SIG-M5 (cell line): ENCODE measurements around the gene CALHM3.
A peak's percentile ranks its signal among the peaks of the same experiment; 100 is the strongest.
"Not testable (repeated sequence)": the region's sequence is repeated elsewhere in the genome, so short reads cannot be mapped to it uniquely, and the experiment has no call there.

Experiments
- DNase-seq: peaks from one replicate; lab custom pipeline; 2025; lab: John Stamatoyannopoulos, UW

Gene CALHM3

DNA sequence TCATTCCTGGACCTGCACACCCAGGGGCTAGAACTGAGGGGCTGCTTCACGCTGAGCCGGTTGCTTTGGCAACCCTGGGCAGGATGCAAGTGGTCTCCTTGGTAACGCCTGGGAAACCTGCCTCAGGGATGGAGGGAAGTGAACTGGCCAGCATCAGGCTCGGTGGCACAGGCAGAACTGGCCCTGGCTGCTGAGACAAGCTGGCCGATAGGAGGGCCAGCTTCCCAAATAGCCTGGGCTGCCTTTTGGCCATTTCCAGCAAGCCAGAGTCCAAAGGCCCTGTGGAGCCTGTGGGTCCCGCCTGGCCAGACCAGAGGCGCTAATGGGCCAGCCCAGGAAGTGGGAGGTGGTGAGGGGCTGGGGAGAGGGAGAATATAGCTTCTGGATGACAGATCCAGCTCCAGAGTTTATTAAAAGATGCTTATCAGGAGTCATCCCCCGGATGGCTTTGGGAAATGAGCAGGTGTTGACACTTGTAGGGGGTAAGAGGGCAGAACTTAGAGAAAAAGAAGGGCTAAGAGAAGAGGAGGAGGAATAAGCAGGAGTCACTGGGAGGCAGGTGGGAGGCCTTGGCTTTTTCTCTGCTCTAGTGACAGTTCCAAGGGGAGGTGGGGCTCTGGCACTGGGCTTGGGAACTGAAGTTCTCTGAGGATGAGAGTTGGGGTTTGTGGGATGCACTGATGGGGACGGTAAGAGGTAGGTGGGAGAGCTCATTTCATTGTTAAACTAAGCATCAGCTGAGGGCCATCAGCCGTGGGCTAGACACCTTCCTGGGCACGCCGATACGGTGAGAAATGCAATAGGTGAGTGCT, 24.0 kb upstream of the CALHM3 start:
- DNase-seq: no peak

- DNase-seq: no peak
Measured at GRCh38 chr10:103501186-103501585, 22.1 kb upstream of the CALHM3 start.

DNA sequence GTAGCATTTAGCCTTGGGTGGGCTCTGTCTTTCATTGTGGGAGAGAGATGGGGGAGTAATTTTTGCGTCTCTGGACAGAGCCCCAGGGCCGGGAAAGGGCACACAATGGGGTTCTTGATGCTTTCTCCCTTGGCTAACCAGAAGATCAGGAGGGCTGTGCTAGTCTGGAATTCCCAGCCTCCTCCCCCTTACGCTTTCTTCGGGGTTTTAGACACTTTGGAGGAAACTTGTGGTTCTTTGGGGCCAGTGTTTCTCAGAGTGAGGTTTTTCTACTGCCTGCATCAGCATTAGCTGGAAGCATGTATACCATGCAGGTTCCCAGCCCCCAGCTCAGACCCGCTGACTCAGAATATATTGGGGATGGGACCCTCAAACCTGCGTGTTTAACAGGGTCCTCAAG, 21.4 kb upstream of the CALHM3 start:
- DNase-seq: no peak

DNA sequence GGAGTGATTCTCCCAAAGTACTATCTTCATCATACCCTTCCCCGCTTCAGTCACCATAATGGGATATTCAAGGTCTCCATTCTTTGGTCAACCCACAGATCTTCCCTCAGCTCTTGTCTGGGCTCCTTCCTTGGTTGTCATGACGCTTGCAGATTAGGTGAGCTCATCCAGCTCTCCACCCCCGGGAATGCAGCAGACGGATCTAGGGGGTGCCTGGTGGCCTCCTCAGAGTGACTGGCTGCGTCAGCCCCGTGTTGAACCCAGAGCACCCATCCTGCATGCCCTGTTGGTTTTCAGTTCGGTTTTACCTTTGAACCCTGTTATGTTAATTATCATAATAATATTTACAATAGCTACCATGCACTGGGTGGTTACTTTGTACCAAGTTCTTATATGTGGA, 20.8 kb upstream of the CALHM3 start:
- no peak for DNase-seq

DNA sequence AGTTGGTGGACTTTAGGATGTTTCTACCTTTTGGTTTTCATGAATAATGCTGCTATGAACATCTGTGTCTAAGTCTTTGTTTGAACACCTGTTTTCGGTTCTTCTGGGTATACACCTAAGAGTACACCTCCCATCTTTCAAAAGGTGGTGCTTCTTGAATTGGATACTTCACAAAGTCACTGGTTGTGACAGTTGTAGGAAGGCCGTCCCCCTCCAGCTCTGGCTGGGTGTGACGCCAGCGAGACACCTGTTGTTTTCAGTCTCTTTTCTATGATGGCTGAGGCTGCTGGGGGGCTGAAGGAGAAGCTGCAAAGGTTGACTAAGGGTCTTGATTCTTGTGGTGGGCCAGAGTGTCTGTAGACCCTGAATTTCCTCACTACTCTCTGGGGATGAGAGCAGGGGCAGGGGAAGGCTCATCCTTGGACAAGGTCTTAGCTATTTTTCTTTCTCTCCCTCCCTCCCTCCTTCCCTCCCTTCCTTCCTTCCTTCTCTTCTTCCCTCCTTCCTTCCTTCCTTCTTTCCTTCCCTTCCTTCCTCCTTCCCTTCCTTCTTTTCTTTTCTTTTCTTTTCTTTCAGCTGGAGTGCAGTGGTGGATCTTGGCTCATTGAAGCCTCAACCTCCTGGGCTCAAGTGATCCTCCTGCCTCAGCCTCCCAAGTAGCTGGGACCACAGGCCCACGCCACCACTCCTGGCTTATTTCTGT, 20.0 kb upstream of the CALHM3 start:
- no peak for DNase-seq

DNA sequence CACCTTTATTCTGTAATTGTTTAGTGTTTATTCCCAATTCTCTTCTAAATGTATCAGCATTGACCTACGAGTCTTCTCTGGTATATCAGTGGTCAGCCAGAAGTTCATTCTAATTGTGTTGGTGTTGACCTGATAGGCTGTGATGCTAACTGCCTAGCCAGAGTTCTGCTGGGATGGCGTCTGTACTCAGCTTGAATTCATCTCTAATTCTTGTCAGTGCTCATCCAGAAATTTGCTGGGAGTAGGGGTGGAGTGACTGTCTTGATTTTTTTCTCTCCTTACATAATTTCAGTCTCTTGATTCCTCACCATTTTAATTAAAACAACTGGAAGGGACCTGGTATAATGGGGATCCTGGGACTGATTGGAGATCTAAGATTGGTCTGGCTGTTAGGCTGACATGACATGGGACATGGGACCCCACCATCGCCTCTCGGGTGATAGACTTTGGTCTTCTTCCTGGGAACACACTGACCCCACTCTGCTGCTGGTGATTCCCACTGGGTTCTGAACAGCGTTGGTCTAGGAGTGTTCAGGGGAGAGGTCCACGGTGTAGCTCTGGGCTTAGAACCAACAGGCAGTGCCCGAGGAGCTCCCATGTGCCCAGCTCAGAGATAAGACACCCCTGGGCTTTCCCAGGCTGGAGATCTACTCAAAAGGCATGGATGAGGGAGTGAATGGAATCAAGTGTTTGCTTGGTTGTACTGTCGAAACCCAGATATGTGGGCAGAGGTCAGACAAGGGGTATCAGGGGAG, 18.3 kb upstream of the CALHM3 start:
- no peak for DNase-seq

GRCh38 chr10:103495321-103495720, 16.3 kb upstream of the CALHM3 start:
- no peak for DNase-seq

- DNase-seq: no peak
Measured at GRCh38 chr10:103493916-103494877, 15.2 kb upstream of the CALHM3 start.

DNA sequence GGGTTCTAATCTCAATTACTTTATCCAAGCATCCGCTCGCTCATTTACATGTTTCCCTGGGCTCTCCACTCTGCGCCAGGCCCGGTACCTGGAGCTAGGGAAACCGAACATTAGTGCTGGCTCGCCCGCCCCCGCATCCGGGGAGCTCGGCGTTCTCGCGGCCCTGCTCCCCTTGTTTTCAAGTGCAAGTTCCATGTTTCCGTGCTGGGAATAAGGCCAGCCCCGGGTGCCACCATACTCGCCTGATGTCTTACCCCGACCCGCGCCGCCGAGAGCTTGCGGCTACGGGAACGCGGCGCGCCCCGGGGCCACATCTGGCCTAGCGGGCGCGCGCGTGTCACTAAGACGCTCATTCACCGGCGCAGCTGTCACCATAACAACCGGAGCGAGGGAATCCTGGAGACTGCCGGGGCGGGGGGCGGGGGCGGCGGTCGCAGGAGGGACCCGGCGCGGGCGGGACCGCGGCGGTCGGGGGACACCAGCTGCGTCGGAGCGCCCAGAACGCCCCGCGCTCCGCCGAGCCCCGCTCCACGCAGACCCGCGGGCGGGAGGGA, 14.4 kb upstream of the CALHM3 start, which contains the start of gene NEURL1:
Gene NEURL1, plus strand, starts transcription at position 344 of the 554 bp plus-strand sequence. CDS start 683 bp downstream, outside the sequence.
- no peak for DNase-seq

GRCh38 chr10:103492655-103493261, 13.7 kb upstream of the CALHM3 start:
- no peak for DNase-seq

- DNase-seq: no peak
Measured at GRCh38 chr10:103491729-103492364, 12.8 kb upstream of the CALHM3 start.

DNA sequence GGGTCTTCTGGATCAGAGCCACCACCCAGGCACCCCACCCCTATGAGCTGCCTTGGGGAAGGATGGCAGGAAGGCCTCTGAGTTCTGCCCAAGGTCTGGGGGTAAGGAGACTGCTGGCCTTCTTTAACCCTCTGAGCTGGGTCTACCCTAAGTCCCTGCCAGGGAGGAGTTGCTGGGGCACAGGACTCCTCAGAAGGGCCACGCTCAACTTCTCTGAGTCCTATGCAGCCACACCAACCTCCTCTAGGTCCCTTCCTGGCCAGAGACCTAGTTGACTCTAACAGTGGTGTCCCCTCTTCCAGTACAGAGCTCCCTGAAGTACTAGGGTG, 11.9 kb upstream of the CALHM3 start:
- no peak for DNase-seq

- no peak for DNase-seq
Measured at GRCh38 chr10:103487410-103487708, 8.3 kb upstream of the CALHM3 start.

GRCh38 chr10:103486635-103487409, 7.8 kb upstream of the CALHM3 start:
- not testable (repeated sequence) for DNase-seq

DNA sequence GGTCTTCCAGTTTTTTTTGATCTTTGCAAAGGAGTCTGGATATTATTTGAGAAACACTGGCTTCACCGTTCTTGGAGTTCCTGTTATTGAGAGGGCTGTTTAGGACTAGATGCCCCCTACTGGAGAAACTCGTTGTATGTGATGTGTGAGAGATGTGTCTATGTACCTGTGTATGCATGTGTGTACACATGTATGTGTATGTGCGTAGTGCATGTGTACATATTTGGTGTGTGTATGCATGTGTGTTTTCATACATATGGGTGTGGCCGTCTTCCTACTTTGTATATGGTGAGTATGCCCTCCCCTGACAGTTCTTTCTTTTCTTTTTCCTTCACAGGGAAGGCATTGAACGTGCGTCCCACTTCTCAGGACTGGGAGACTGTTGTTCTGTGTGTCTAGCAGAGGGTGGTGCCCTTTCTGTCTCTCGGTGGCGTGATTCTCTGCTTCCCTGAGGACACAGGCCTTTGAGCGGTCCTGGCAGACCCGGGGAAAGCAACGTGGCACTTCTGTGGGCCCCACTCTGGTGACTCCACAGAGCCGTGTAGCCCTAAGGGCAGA, 3.0 kb upstream of the CALHM3 start:
- peak; percentile 17 for DNase-seq

DNA sequence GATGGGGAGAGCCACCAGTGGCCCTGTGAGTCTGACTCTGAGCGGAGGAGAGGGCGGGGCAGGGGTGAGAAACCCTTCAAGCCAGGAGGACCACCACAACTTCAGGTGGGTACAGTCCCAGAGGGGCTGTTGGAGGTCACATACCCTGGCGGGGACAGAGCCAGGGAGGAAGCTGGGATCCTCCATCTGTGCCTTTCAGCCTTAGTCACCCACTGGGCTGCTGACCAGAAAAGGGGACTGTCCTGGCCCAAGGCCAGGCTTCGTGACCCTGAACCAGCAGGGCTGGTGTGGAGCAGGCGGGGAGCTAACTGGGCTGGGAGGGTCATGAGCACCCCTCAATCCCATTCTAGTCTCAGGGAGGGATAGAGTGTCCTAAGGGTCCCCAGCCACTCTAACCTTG, 1.5 kb upstream of the CALHM3 start:
- no peak for DNase-seq

DNA sequence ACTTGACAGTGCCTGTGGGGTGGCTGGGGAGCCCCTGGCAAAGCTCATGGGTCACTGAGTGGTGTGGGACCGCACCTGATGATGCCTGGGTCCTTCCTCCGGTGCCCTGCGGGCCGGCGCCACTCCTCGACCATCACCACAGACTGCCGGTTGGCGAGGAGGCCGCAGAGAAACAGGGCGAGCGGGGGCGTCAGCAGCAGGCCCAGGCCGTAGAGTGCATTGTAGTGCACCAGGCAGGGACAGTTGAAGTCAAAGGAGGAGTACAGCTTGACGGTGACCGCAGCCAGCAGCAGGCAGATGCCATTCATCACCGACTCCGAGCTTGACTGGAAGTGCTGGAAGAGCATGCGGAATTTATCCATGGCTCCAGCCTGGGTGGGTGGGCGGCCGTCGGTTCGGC, 369 bp downstream of the CALHM3 start:
- DNase-seq: no peak

DNA sequence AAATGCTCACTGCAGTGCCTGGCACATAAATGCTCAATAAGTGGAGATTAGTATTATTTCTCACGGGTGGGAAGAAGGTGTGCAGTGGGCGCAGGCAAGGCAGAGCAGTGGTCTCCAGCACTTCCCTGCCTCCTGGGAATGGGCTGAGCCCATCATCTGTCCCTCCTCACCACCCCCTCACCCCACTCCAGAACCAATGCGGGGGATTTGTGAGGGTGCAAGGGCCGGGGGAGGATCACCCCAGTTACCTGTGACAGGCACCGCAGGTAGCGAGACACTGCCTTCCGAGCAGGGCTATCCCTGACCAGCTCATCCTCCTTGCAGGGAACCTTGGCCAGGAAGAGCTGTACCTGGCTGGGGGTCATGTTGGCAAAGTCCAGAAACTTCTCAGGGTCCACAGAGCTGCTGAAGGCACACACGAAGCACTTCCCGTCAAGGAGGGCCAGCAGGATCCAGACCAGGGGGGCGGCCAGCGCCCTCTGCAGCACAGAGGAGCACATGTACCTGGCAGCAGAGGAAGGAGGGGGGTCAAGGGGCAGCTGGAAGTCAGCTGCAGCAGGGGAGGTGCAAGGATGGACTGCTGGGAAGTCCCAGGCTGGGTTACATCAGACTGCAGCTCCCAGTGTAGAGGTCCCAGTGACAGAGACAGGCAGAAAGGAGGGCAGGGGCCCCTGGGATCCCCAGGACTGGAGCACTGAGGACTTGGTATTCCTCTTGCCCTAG, 2.8 kb downstream of the CALHM3 start:
- DNase-seq: no peak

- no peak for DNase-seq
Measured at GRCh38 chr10:103475437-103475836, 3.6 kb downstream of the CALHM3 start.
